ENCODE measurements around the gene RBMS3.

Gene RBMS3

GRCh38 chr3:29829340-29829739, 548.5 kb downstream of the RBMS3 start:
- no peak overlapping the region for H3K4me3 ChIP-seq (ENCODE audit: low read depth, low read length)
- TF ChIP-seq CTCF (IDR thresholded peaks at IDR 0.05; ENCODE audit: control insufficient read depth, extremely low read depth, insufficient read depth): no peak
- DNase-seq (ENCODE audit: low read depth): no peak

GRCh38 chr3:29850641-29851040, 569.8 kb downstream of the RBMS3 start:
- TF ChIP-seq CTCF (IDR thresholded peaks at IDR 0.05; ENCODE audit: control insufficient read depth, extremely low read depth, insufficient read depth): no peak
- no peak for DNase-seq (ENCODE audit: low read depth)
- no peak overlapping the region for H3K4me3 ChIP-seq (ENCODE audit: low read depth, low read length)

- no peak overlapping the region for H3K4me3 ChIP-seq (ENCODE audit: low read depth, low read length)
- no peak for TF ChIP-seq CTCF (IDR thresholded peaks at IDR 0.05; ENCODE audit: control insufficient read depth, extremely low read depth, insufficient read depth)
- no peak for DNase-seq (ENCODE audit: low read depth)
These were observed 571.9 kb downstream of the RBMS3 start for GRCh38 chr3:29852767-29853166.

GRCh38 chr3:29853841-29854397, 573.0 kb downstream of the RBMS3 start:
- no peak for TF ChIP-seq CTCF (IDR thresholded peaks at IDR 0.05; ENCODE audit: control insufficient read depth, extremely low read depth, insufficient read depth)
- DNase-seq (ENCODE audit: low read depth): no peak
- H3K4me3 ChIP-seq (ENCODE audit: low read depth, low read length): no peak overlapping the region

- no peak for DNase-seq (ENCODE audit: low read depth)
- no peak for TF ChIP-seq CTCF (IDR thresholded peaks at IDR 0.05; ENCODE audit: control insufficient read depth, extremely low read depth, insufficient read depth)
- no peak overlapping the region for H3K4me3 ChIP-seq (ENCODE audit: low read depth, low read length)
These were observed 574.0 kb downstream of the RBMS3 start for GRCh38 chr3:29854821-29855220.

GRCh38 chr3:29859726-29860270, 578.9 kb downstream of the RBMS3 start:
- DNase-seq (ENCODE audit: low read depth): no peak
- no peak overlapping the region for H3K4me3 ChIP-seq (ENCODE audit: low read depth, low read length)
- no peak for TF ChIP-seq CTCF (IDR thresholded peaks at IDR 0.05; ENCODE audit: control insufficient read depth, extremely low read depth, insufficient read depth)

GRCh38 chr3:29864809-29865208, 583.9 kb downstream of the RBMS3 start:
- no peak for DNase-seq (ENCODE audit: low read depth)
- TF ChIP-seq CTCF (IDR thresholded peaks at IDR 0.05; ENCODE audit: control insufficient read depth, extremely low read depth, insufficient read depth): no peak
- H3K4me3 ChIP-seq (ENCODE audit: low read depth, low read length): no peak overlapping the region

Data from LNCaP clone FGC (cell line).